HEK293 (cell line): ENCODE measurements around the gene FYB1.
A peak's percentile ranks its signal among the peaks of the same experiment; 100 is the strongest.

ENCODE experiments used
- CTCF ChIA-PET: fragments of 350-600 bp; formaldehyde crosslinking; extraction: SDS; loops from one replicate; lab custom pipeline; 2021; ENCODE audit warnings: antibody characterized with exemption; lab: Yijun Ruan, JAX
- POLR2A ChIA-PET: fragments of 300-600 bp; formaldehyde crosslinking; extraction: SDS; loops from one replicate; lab custom pipeline; 2020; ENCODE audit warnings: antibody characterized with exemption, inconsistent platforms; lab: Yijun Ruan, JAX
- H3K27ac ChIP-seq: fragments of 200-500 bp; sonication (Bioruptor generic); 2 replicates; pipeline ENCODE4 v1.5.1; 2014; ENCODE audit warnings: low read depth, low read length, control low read depth, inconsistent platforms; ENCODE audit errors: extremely low read depth
- H3K36me3 ChIP-seq, 2 experiments: fragments of 200-500 bp in 1 of 2; sonication (Bioruptor generic) in 1 of 2; 1 replicate in 1 of 2; 2 replicates in 1 of 2; pipeline ENCODE4 v1.5.1; 2014 to 2017; ENCODE audit warnings: inconsistent platforms in 2 of 2, low read length in 2 of 2; ENCODE audit not compliant: control insufficient read depth in 2 of 2, insufficient read depth in 1 of 2
- H3K4me1 ChIP-seq: fragments of 200-500 bp; sonication (Bioruptor generic); 2 replicates; pipeline ENCODE4 v1.5.1; 2014; ENCODE audit warnings: mild to moderate bottlenecking, low read length, inconsistent platforms; ENCODE audit not compliant: control insufficient read depth, insufficient read depth
- H3K4me3 ChIP-seq: 2 replicates; pipeline ENCODE4 v1.5.1; 2011; ENCODE audit warnings: low read depth, mild to moderate bottlenecking, control low read depth, low read length, moderate library complexity
- H3K9me3 ChIP-seq: fragments of 200-500 bp; sonication (Bioruptor generic); 2 replicates; pipeline ENCODE4 v1.5.1; 2014; ENCODE audit warnings: low read depth, low read length, inconsistent platforms; ENCODE audit not compliant: control insufficient read depth, insufficient read depth
- EGR2 ChIP-seq: fragments of 450-650 bp; formaldehyde crosslinking; IDR thresholded peaks from 2 replicates; pipeline ENCODE4 v1.5.1; 2016; ENCODE audit warnings: low read depth, missing biosample characterization, missing genetic modification characterization
- GLIS2 ChIP-seq: fragments of 450-650 bp; formaldehyde crosslinking; IDR thresholded peaks from 2 replicates; pipeline ENCODE4 v1.5.1; 2016; ENCODE audit warnings: missing biosample characterization, missing genetic modification characterization
- HOXC10 ChIP-seq: sonication (generic); formaldehyde crosslinking; IDR thresholded peaks from 2 replicates; pipeline ENCODE4 v1.8.1; 2023; ENCODE audit warnings: mild to moderate bottlenecking, missing genetic modification reagents
- KLF1 ChIP-seq: fragments of 450-650 bp; formaldehyde crosslinking; IDR thresholded peaks from 2 replicates; pipeline ENCODE4 v1.5.1; 2016; ENCODE audit warnings: missing biosample characterization, missing genetic modification characterization
- KLF17 ChIP-seq: fragments of 450-650 bp; formaldehyde crosslinking; IDR thresholded peaks from 2 replicates; pipeline ENCODE4 v1.5.1; 2016; ENCODE audit warnings: missing biosample characterization, missing genetic modification characterization
- OSR2 ChIP-seq: fragments of 450-650 bp; formaldehyde crosslinking; IDR thresholded peaks from 2 replicates; pipeline ENCODE4 v1.5.1; 2016; ENCODE audit warnings: missing biosample characterization, missing genetic modification characterization
- SCRT1 ChIP-seq: fragments of 450-650 bp; formaldehyde crosslinking; IDR thresholded peaks from 2 replicates; pipeline ENCODE4 v1.5.1; 2016; ENCODE audit warnings: missing biosample characterization, missing genetic modification characterization, borderline replicate concordance
- SP2 ChIP-seq: fragments of 450-650 bp; formaldehyde crosslinking; IDR thresholded peaks from 2 replicates; pipeline ENCODE4 v1.5.1; 2016; ENCODE audit warnings: missing biosample characterization, missing genetic modification characterization
- ZBTB6 ChIP-seq: fragments of 450-650 bp; formaldehyde crosslinking; IDR thresholded peaks from 2 replicates; pipeline ENCODE4 v1.5.1; 2017; ENCODE audit warnings: missing biosample characterization, missing genetic modification characterization
- ZNF133 ChIP-seq: fragments of 450-650 bp; formaldehyde crosslinking; IDR thresholded peaks from 2 replicates; pipeline ENCODE4 v1.5.1; 2016; ENCODE audit warnings: missing biosample characterization, missing genetic modification characterization
- ZNF157 ChIP-seq: fragments of 450-650 bp; formaldehyde crosslinking; IDR thresholded peaks from 2 replicates; pipeline ENCODE4 v1.5.1; 2016; ENCODE audit warnings: missing biosample characterization, missing genetic modification characterization
- ZNF175 ChIP-seq: fragments of 450-650 bp; formaldehyde crosslinking; IDR thresholded peaks from 2 replicates; pipeline ENCODE4 v1.5.1; 2016; ENCODE audit warnings: missing biosample characterization, missing genetic modification characterization
- ZNF184 ChIP-seq: fragments of 450-650 bp; IDR thresholded peaks from 2 replicates; pipeline ENCODE4 v1.5.1; 2018; ENCODE audit warnings: missing biosample characterization, mild to moderate bottlenecking, missing genetic modification characterization
- ZNF211 ChIP-seq: fragments of 450-650 bp; formaldehyde crosslinking; IDR thresholded peaks from 2 replicates; pipeline ENCODE4 v1.5.1; 2016; ENCODE audit warnings: low read depth, missing biosample characterization, missing genetic modification characterization
- ZNF280D ChIP-seq: fragments of 450-650 bp; formaldehyde crosslinking; IDR thresholded peaks from 2 replicates; pipeline ENCODE4 v1.5.1; 2016; ENCODE audit warnings: missing biosample characterization, missing genetic modification characterization
- ZNF341 ChIP-seq: fragments of 450-650 bp; formaldehyde crosslinking; IDR thresholded peaks from 2 replicates; pipeline ENCODE4; 2016; ENCODE audit warnings: low read depth, missing biosample characterization, missing genetic modification characterization
- ZNF362 ChIP-seq: fragments of 450-650 bp; formaldehyde crosslinking; IDR thresholded peaks from 2 replicates; pipeline ENCODE4 v1.5.1; 2016; ENCODE audit warnings: missing biosample characterization, missing genetic modification characterization
- ZNF404 ChIP-seq: fragments of 450-650 bp; formaldehyde crosslinking; IDR thresholded peaks from 2 replicates; pipeline ENCODE4 v1.5.1; 2017; ENCODE audit warnings: missing biosample characterization, missing genetic modification characterization
- ZNF513 ChIP-seq: fragments of 450-650 bp; IDR thresholded peaks from 2 replicates; pipeline ENCODE4 v1.5.1; 2018; ENCODE audit warnings: missing biosample characterization, missing genetic modification characterization
- ZNF529 ChIP-seq: fragments of 450-650 bp; formaldehyde crosslinking; IDR thresholded peaks from 2 replicates; pipeline ENCODE4 v1.5.1; 2017; ENCODE audit warnings: missing genetic modification characterization, missing biosample characterization; ENCODE audit not compliant: insufficient replicate concordance
- ZNF544 ChIP-seq: fragments of 450-650 bp; formaldehyde crosslinking; IDR thresholded peaks from 2 replicates; pipeline ENCODE4 v1.5.0; 2017; ENCODE audit warnings: missing biosample characterization, missing genetic modification characterization
- ZNF555 ChIP-seq: fragments of 450-650 bp; formaldehyde crosslinking; conservative IDR thresholded peaks from 2 replicates; pipeline ENCODE4 v1.5.1; 2017; ENCODE audit warnings: missing biosample characterization, mild to moderate bottlenecking, missing genetic modification characterization, inconsistent platforms
- ZNF571 ChIP-seq: fragments of 450-650 bp; formaldehyde crosslinking; IDR thresholded peaks from 2 replicates; pipeline ENCODE4 v1.5.0; 2017; ENCODE audit warnings: missing biosample characterization, missing genetic modification characterization
- ZNF585B ChIP-seq: fragments of 450-650 bp; formaldehyde crosslinking; IDR thresholded peaks from 2 replicates; pipeline ENCODE4 v1.5.1; 2016; ENCODE audit warnings: missing biosample characterization, missing genetic modification characterization
- ZNF621 ChIP-seq: fragments of 450-650 bp; formaldehyde crosslinking; IDR thresholded peaks from 2 replicates; pipeline ENCODE4 v1.5.1; 2017; ENCODE audit warnings: missing biosample characterization, missing genetic modification characterization
- ZNF707 ChIP-seq: fragments of 450-650 bp; formaldehyde crosslinking; IDR thresholded peaks from 2 replicates; pipeline ENCODE4 v1.5.1; 2016; ENCODE audit warnings: missing biosample characterization, missing genetic modification characterization
- ZNF830 ChIP-seq: fragments of 450-650 bp; IDR thresholded peaks from 2 replicates; pipeline ENCODE4 v1.5.0; 2018; ENCODE audit warnings: missing biosample characterization, missing genetic modification characterization, low read depth, mild to moderate bottlenecking, moderate library complexity

FYB1 gene

GRCh38 chr5:39219437-39219836 lies at the start of gene FYB1:
Gene FYB1, minus strand, starts transcription at chr5:39219563. Its CDS starts 16,603 bp downstream, at chr5:39202960.
- TF ChIP-seq ZNF621 (tag by site-specific recombination) (no peak), ZNF555 (tag by site-specific recombination) (no peak), KLF17 (no peak), GLIS2 (tag by site-specific recombination) (no peak), HOXC10 (CRISPR knock-in tag) (no peak), ZNF404 (tag by site-specific recombination) (no peak), ZNF211 (tag by site-specific recombination) (no peak), ZNF529 (no peak), KLF1 (tag by site-specific recombination) (no peak), SP2 (tag by site-specific recombination) (no peak), ZNF280D (tag by site-specific recombination) (no peak), EGR2 (tag by site-specific recombination) (no peak)
- no peak within 1 kb of the TSS for H3K27ac ChIP-seq
- POLR2A ChIA-PET, result no interaction called here
- no peaks in the 10 kb centered on the region for H3K4me1 ChIP-seq
- no peak within 1 kb of the TSS for H3K4me3 ChIP-seq
- H3K9me3 ChIP-seq, result no peaks in the 10 kb centered on the region
- CTCF ChIA-PET, result interaction anchor here (0.6 to 3.8 kb wide), 4 partner anchors 11 to 1469 kb away, joined by 3 to 41 read pairs (median 3); no protein-coding TSS in a partner anchor
- no peaks in the 10 kb centered on the region for H3K36me3 ChIP-seq

- POLR2A ChIA-PET, result no interaction called here
- CTCF ChIA-PET, result no interaction called here
- Histone ChIP-seq H3K4me3 (no peak overlapping the region), H3K4me1 (no peaks in the 10 kb centered on the region), H3K9me3 (no peaks in the 10 kb centered on the region), H3K36me3 (no peaks in the 10 kb centered on the region), H3K27ac (no peak overlapping the region)
- TF ChIP-seq ZNF513 (peak; percentile 95), OSR2 (tag by site-specific recombination) (no peak), ZNF544 (tag by site-specific recombination) (no peak)
Measured at GRCh38 chr5:39267186-39267585, 47.8 kb upstream of the FYB1 start.

GRCh38 chr5:39266442-39266841 lies 47.1 kb upstream of the FYB1 start:
- CTCF ChIA-PET, result no interaction called here
- no peaks in the 10 kb centered on the region for H3K36me3 ChIP-seq
- no peak overlapping the region for H3K4me3 ChIP-seq
- H3K9me3 ChIP-seq, result no peaks in the 10 kb centered on the region
- H3K27ac ChIP-seq, result no peak overlapping the region
- POLR2A ChIA-PET, result interaction anchor here (0.7 kb wide), 1 partner anchor 9 kb away, joined by 3 read pairs; no protein-coding TSS in a partner anchor
- no peaks in the 10 kb centered on the region for H3K4me1 ChIP-seq
- TF ChIP-seq ZNF571 (tag by site-specific recombination), result no peak
- TF ChIP-seq ZNF707 (tag by site-specific recombination), result no peak
- TF ChIP-seq ZNF830 (tag by site-specific recombination), result no peak
- TF ChIP-seq ZNF175 (tag by site-specific recombination), result no peak
- no peak for TF ChIP-seq ZNF133 (tag by site-specific recombination)
- no peak for TF ChIP-seq ZNF362 (tag by site-specific recombination)
- no peak for TF ChIP-seq ZNF585B (tag by site-specific recombination)
- no peak for TF ChIP-seq ZBTB6 (tag by site-specific recombination)
- no peak for TF ChIP-seq ZNF184 (tag by site-specific recombination)
- TF ChIP-seq ZNF341 (tag by site-specific recombination), result no peak
- TF ChIP-seq ZNF157, result no peak
- no peak for TF ChIP-seq SCRT1 (tag by site-specific recombination)
